ENCODE data around the gene USPL1.

Gene USPL1

DNA sequence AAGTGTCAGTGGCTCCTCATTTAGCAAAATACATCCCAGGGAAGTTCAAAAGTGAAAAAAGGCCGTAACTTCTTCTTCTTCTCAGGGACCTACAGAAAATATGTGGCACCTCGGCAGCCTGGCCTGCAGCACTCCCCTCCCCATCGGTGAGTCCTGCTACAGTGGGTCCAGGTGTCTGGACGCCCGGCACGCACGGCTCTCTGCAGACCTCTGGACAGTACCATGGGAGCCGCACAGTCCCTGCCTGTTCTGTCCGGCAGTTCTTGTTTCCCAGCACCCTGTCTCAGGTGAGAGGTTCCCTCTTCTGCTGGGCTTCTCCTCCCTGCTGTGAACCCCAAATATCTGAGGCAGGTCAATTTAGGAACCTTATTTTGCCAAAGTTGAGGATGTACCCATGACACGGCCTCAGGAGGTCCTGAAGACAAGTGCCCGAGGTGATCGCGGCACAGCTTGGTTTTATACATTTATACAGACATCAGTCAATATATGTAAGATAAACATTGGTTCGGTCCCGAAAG lies 80.8 kb downstream of the USPL1 start:
- DNase-seq, result no peak

- DNase-seq, result no peak
These were observed 82.6 kb downstream of the USPL1 start for GRCh38 chr13:30700364-30700763.

GRCh38 chr13:30702006-30702405 lies 84.3 kb downstream of the USPL1 start:
- no peak for DNase-seq

GRCh38 chr13:30704596-30704995 lies 86.9 kb downstream of the USPL1 start:
- no peak for DNase-seq

GRCh38 chr13:30705680-30706079 lies 88.0 kb downstream of the USPL1 start:
- DNase-seq, result no peak

DNA sequence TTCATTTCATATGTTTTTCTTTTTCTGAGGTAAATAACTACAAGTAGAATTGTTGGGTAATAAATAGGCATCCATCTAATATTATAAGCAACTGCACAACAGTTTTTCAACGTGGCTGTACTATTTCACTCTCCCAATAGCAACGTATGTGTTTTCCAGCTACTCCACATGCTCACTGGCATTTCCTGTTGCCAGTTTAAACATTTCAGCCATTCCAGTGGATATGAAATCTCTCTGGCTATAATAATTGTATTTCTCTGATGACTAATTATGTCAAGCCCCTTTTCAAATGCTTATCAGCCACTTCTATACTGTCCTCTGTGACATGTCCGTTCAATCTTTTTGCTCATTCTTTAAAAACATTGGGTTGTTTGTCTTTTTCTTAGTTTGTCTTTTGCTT lies 90.8 kb downstream of the USPL1 start:
- no peak for DNase-seq

All from CD4-positive, alpha-beta T cell treated with Interleukin-15 for 1 hour (primary cell).